ENCODE data around the gene PRKAR2A. TPM values are rescaled to one million over a fixed set of nuclear protein-coding genes. Genes with fewer than 3 reads are reported as not detected.

PRKAR2A gene
- polyA plus RNA-seq, 1 experiment: 9.0 TPM

DNA sequence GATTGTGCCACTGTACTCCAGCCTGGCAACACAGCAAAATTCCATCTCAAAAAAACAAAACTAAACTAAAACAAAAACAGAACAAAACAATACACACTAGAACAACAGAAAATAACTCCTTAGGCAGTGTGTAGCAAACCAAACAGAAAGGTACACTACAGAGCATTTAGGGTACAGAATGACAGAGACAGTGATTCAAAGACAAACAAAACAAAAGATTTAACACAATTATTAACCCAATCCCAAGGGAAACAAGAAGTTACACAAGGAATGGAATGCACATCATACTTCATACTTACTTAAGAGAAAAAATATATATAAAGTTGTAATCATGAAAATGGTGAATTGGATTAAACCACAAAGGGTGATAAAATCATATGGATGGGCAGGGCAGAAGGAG is 38.1 kb upstream of the PRKAR2A start:
- CTCF ChIA-PET: interaction anchor here (1.2 kb wide), 1 partner anchor 14 kb away, joined by 3 read pairs; no protein-coding TSS in a partner anchor
- TF ChIP-seq, protein P1, sequence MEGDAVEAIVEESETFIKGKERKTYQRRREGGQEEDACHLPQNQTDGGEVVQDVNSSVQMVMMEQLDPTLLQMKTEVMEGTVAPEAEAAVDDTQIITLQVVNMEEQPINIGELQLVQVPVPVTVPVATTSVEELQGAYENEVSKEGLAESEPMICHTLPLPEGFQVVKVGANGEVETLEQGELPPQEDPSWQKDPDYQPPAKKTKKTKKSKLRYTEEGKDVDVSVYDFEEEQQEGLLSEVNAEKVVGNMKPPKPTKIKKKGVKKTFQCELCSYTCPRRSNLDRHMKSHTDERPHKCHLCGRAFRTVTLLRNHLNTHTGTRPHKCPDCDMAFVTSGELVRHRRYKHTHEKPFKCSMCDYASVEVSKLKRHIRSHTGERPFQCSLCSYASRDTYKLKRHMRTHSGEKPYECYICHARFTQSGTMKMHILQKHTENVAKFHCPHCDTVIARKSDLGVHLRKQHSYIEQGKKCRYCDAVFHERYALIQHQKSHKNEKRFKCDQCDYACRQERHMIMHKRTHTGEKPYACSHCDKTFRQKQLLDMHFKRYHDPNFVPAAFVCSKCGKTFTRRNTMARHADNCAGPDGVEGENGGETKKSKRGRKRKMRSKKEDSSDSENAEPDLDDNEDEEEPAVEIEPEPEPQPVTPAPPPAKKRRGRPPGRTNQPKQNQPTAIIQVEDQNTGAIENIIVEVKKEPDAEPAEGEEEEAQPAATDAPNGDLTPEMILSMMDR (IDR thresholded peaks at IDR 0.05; ENCODE audit: insufficient read depth, low read depth, low read length): no peak
- no peak for DNase-seq (ENCODE audit: low read depth)
- Histone ChIP-seq H3K27me3 (ENCODE audit: control insufficient read depth, insufficient read depth, low read length) (no peaks in the 10 kb centered on the region), H3K36me3 (ENCODE audit: control insufficient read depth, insufficient read depth, low read length) (no peaks in the 10 kb centered on the region), H3K4me3 (ENCODE audit: low read depth, low read length) (no peak overlapping the region)
- POLR2A ChIA-PET: no interaction called here

DNA sequence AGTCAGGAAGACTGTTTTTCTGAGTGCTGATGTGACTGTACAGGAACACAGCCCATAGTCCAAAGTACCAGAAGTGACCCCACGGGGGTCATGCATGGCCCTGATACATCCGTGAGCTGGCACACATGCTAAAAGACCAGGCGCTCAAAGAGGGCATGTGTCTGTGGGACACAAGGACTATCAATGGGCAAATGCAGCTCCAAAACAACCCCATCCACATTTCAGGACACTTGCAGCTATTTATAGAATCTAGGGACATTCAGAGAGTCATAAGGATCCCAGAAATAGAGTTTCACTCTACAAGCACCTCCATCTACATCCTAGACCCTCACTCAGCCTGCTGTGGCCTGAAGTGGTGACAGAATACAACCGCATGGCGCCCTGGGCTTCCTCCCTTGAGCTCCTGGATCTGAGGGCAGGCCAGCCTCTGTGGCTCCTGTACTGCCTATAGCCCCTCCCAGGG is 34.0 kb upstream of the PRKAR2A start:
- Histone ChIP-seq H3K4me3 (ENCODE audit: low read depth, low read length) (no peak overlapping the region), H3K27me3 (ENCODE audit: control insufficient read depth, insufficient read depth, low read length) (no peaks in the 10 kb centered on the region), H3K36me3 (ENCODE audit: control insufficient read depth, insufficient read depth, low read length) (no peaks in the 10 kb centered on the region)
- DNase-seq (ENCODE audit: low read depth): no peak
- CTCF ChIA-PET: no interaction called here
- POLR2A ChIA-PET: no interaction called here
- TF ChIP-seq, protein P1 (IDR thresholded peaks at IDR 0.05; ENCODE audit: insufficient read depth, low read depth, low read length): no peak

DNA sequence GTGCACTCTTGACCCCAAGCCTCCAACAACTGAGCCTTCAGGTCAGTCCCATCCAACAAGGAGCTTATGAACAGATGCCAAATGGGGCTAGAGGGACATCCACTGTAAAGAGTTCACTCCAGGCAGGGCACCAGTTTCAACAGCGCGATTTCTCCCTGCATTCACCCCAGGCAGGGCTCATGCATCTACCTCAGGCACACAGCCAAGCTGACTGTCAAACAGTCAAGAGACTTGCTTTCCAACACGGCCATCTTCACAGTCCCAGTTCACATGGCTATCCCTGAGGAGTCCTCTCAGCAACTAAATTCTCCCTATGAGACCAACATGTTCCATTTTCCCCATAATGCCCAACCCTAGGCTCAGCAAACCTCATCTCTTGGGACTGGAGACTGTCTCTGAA is 33.3 kb upstream of the PRKAR2A start:
- TF ChIP-seq, protein P1 (IDR thresholded peaks at IDR 0.05; ENCODE audit: insufficient read depth, low read depth, low read length): no peak
- no peak overlapping the region for H3K4me3 ChIP-seq (ENCODE audit: low read depth, low read length)
- no peak for DNase-seq (ENCODE audit: low read depth)
- ChIA-PET CTCF (no interaction called here), POLR2A (no interaction called here)
- no peaks in the 10 kb centered on the region for H3K36me3 ChIP-seq (ENCODE audit: control insufficient read depth, insufficient read depth, low read length)
- no peaks in the 10 kb centered on the region for H3K27me3 ChIP-seq (ENCODE audit: control insufficient read depth, insufficient read depth, low read length)

DNA sequence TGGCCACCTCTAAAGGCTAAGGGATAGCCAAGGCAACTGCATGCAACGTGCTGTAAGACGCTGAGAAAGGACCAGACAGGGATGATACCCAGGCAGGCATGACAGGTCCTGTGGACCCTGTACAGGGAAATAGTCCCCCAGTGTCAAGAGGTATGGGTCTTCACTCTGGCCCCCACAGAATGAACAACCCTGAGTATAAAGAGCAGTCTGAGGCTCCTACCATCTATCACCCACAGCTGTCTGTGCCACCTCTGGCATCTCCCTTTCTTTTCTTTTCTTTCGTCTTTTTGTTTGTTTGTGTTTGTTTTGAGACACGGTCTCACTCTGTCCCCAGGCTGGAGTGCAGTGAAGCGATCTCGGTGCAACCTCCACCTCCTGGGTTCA is 32.3 kb upstream of the PRKAR2A start:
- ChIA-PET POLR2A (no interaction called here), CTCF (no interaction called here)
- no peak overlapping the region for H3K4me3 ChIP-seq (ENCODE audit: low read depth, low read length)
- TF ChIP-seq, protein P1 (IDR thresholded peaks at IDR 0.05; ENCODE audit: insufficient read depth, low read depth, low read length): no peak
- H3K27me3 ChIP-seq (ENCODE audit: control insufficient read depth, insufficient read depth, low read length): no peaks in the 10 kb centered on the region
- DNase-seq (ENCODE audit: low read depth): no peak
- no peaks in the 10 kb centered on the region for H3K36me3 ChIP-seq (ENCODE audit: control insufficient read depth, insufficient read depth, low read length)

DNA sequence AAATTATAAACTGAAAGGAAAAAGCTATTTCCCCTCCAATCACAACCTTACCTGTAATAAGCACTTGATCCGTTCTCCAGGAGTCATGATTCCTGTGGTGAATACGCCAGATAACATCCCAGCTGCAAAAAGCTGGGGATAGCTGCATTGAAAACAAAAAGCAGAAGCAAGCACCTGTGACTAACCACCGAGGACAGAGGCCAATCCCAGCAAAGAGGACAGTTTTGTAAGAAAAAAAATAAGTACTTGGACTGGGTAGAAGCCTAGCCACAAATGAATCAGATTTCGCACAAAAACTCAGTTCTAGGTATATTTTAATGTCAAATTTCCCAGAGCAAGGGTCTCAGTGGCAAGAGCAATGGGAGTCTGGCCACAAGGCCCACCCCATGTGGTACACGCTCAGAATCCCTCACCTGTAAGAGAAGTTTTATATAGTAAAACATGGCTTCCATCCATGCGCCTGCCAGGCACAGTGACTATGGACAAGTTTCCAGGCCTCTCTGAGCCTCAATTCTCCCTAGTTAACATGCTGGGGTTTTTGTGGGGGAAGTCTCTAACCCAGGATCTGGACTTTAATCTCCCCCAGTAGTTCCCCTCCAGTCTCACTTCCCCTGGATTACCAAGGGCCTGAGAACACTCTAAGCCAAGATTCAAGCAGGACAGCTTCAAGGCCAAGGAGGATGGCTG is 31.8 kb upstream of the PRKAR2A start:
- TF ChIP-seq, protein P1 (IDR thresholded peaks at IDR 0.05; ENCODE audit: insufficient read depth, low read depth, low read length): no peak
- no peak for DNase-seq (ENCODE audit: low read depth)
- H3K27me3 ChIP-seq (ENCODE audit: control insufficient read depth, insufficient read depth, low read length): no peaks in the 10 kb centered on the region
- no peaks in the 10 kb centered on the region for H3K36me3 ChIP-seq (ENCODE audit: control insufficient read depth, insufficient read depth, low read length)
- CTCF ChIA-PET: no interaction called here
- H3K4me3 ChIP-seq (ENCODE audit: low read depth, low read length): no peak overlapping the region
- POLR2A ChIA-PET: no interaction called here

All from BJ (cell line).